PC-3 (cell line): ENCODE measurements around the gene ICAM1. TPM values are rescaled to one million over a fixed set of nuclear protein-coding genes. Genes with fewer than 3 reads are reported as not detected.

Experiments used
- ATAC-seq: fragments of 200-7000 bp; cut with Tn5 transposase; 2 replicates; pipeline ENCODE4 v1.9.1; 2020; ENCODE audit warnings: mild to moderate bottlenecking, moderate library complexity
- BruUV-seq: library from RNA; stranded (reverse); fragments of 400-500 nt; replicated peaks from 2 replicates; lab custom pipeline; 2021; lab: Mats Ljungman, UMichigan
- CTCF ChIA-PET: fragments of 300-600 bp; sonication (Branson Sonifier 250); formaldehyde crosslinking; loops from one replicate; lab custom pipeline; 2022; ENCODE audit warnings: antibody characterized with exemption; lab: Charles Lee
- POLR2A ChIA-PET: fragments of 300-600 bp; sonication (Branson Sonifier 250); formaldehyde crosslinking; loops from one replicate; lab custom pipeline; 2022; ENCODE audit warnings: antibody characterized with exemption; ENCODE audit not compliant: unreplicated experiment; lab: Charles Lee
- DNase-seq: peaks from one replicate; pipeline ENCODE4 v3.0.0-alpha.2; 2015
- H2AFZ ChIP-seq: fragments of 300-600 bp; sonication (generic); 2 replicates; pipeline ENCODE4 v1.6.0; 2016; ENCODE audit warnings: antibody characterized with exemption, low read length
- H3F3A ChIP-seq: fragments of 300-600 bp; sonication (generic); one replicate; pipeline ENCODE4 v1.6.0; 2017; ENCODE audit warnings: antibody characterized with exemption, low read length, control low read depth, mild to moderate bottlenecking; ENCODE audit not compliant: unreplicated experiment
- H3K27ac ChIP-seq: fragments of 300-600 bp; sonication (generic); 2 replicates; pipeline ENCODE4 v1.5.1; 2016; ENCODE audit warnings: mild to moderate bottlenecking, low read length
- H3K27me3 ChIP-seq: fragments of 300-600 bp; sonication (generic); 2 replicates; pipeline ENCODE4 v1.6.1; 2016; ENCODE audit warnings: low read length, mixed read lengths
- H3K36me3 ChIP-seq: fragments of 300-600 bp; sonication (generic); 2 replicates; pipeline ENCODE4 v1.6.1; 2016; ENCODE audit warnings: low read depth, mixed run types, low read length, mixed read lengths
- H3K4me1 ChIP-seq: fragments of 300-600 bp; sonication (generic); 2 replicates; pipeline ENCODE4 v1.5.1; 2016; ENCODE audit warnings: low read length; ENCODE audit not compliant: insufficient read depth
- H3K4me2 ChIP-seq: fragments of 300-600 bp; sonication (generic); 2 replicates; pipeline ENCODE4 v1.6.0; 2016; ENCODE audit warnings: low read length
- H3K4me3 ChIP-seq: fragments of 300-600 bp; sonication (generic); 2 replicates; pipeline ENCODE4 v1.5.1; 2016; ENCODE audit warnings: mild to moderate bottlenecking, low read length, mixed read lengths
- H3K79me2 ChIP-seq: fragments of 300-600 bp; sonication (generic); 2 replicates; pipeline ENCODE4 v1.6.1; 2017; ENCODE audit warnings: low read length, mixed read lengths
- H3K9ac ChIP-seq: fragments of 300-600 bp; sonication (generic); 2 replicates; pipeline ENCODE4 v1.6.0; 2016; ENCODE audit warnings: mild to moderate bottlenecking, low read length
- H3K9me2 ChIP-seq: fragments of 300-600 bp; sonication (generic); replicated peaks from 2 replicates; pipeline ENCODE4 v1.6.1; 2016; ENCODE audit warnings: mixed run types, low read length, mixed read lengths
- H3K9me3 ChIP-seq: fragments of 300-600 bp; sonication (generic); 2 replicates; pipeline ENCODE4 v1.6.1; 2016; ENCODE audit warnings: low read length, mixed read lengths
- H4K20me1 ChIP-seq: fragments of 300-600 bp; sonication (generic); 2 replicates; pipeline ENCODE4 v1.6.1; 2016; ENCODE audit warnings: low read length, mixed read lengths
- EZH2 ChIP-seq: fragments of 300-600 bp; sonication (generic); IDR thresholded peaks from one replicate; pipeline ENCODE4 v1.6.1; 2017; ENCODE audit warnings: antibody characterized with exemption, mild to moderate bottlenecking, low read length; ENCODE audit not compliant: unreplicated experiment
- EZH2phosphoT487 ChIP-seq: fragments of 300-600 bp; sonication (generic); IDR thresholded peaks from 2 replicates; pipeline ENCODE4 v1.6.1; 2018; ENCODE audit warnings: mild to moderate bottlenecking, antibody characterized with exemption, low read length, borderline replicate concordance
- intact Hi-C: fragments of 100-400 bp; cut with micrococcal nuclease; formaldehyde crosslinking; loops from 2 replicates; pipeline ENCODE4 v1.9.0; 2023
- total RNA-seq: library from RNA; depleted of rRNA; stranded (reverse); fragments of >200 nt; gene quantifications from 2 replicates; pipeline ENCODE4 v1.2.3, GENCODE V29; 2014
- TF ChIP-seq, protein P1 (sequence below): fragments of 300-600 bp; sonication (generic); conservative IDR thresholded peaks from 2 replicates; pipeline ENCODE4 v1.5.1; 2017; ENCODE audit warnings: antibody characterized with exemption, low read depth, mild to moderate bottlenecking, low read length

ICAM1 gene
- total RNA-seq, 1 experiment from 2014 or later: 15.3 TPM

DNA sequence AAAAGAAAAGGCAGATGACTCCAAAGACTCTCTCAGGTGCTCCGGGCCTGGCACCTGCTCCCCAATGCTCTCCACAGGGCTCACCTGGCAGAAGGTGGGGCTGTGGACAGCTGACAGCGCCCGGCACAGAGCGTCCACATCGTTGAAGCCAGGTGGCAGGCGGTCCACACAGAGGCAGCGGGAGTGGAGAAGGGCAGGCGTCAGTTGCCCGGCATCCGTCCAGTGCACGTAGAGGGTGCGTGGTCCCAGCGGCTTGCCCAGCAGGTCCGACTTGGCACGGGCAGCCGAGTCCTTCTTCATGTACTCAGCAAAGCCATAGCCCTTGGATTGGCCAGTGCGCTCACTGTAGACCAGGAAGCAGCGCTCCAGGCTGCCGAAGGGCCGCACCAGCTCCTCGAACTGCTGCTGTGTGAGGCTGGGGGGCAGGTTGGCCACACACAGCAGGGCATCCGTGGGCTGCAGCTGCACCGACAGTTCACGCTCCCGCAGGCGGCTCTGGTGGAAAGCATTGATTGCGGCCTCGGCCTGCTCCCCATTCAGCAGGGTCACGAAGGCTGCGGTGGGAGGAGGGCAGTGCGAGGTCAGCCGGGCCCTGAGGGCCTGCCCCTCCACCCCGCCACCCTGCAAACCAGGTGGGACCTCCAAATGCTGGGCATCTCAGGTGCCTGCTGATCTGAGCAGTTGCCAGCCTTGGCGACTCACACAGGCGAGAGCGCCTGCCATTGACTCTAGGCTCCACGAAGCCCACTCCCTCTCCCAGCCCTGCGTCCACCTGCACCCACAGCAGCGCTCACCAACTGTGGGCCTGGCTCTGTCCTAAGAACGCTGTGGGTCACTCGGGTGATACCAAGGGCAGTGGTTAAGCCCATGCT lies 57.9 kb downstream of the ICAM1 start:
- no peak overlapping the region for H3K9ac ChIP-seq

DNA sequence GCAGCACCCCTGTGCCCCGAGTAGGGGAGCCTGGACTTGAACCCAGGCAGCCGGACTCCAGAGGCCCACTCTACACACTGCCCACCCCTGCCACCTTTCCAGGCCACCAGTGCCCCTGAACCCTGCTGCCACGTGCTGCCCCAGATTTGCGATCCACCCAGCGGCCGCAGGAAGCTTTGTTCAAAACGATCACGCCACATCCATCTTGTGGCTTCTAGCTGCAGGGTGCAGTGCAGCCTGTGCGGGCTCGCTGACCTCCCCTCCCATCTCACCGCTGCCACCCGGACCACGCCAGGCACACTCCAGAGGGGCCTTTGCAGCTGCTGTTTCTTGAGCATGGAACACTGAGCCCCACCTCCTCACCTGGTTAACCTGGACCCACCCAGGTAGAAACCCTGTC lies 58.6 kb downstream of the ICAM1 start:
- H3K36me3 ChIP-seq: peaks cover 45% of the 10 kb centered on the region
- no peak overlapping the region for H3K27ac ChIP-seq
- H4K20me1 ChIP-seq: peaks cover 10% of the 10 kb centered on the region
- no peaks in the 10 kb centered on the region for H3F3A ChIP-seq
- H3K4me3 ChIP-seq: no peak overlapping the region
- peaks cover 17% of the 10 kb centered on the region for H3K4me1 ChIP-seq
- H3K9me2 ChIP-seq: no peaks in the 10 kb centered on the region
- ChIA-PET POLR2A (no interaction called here), CTCF (interaction anchor here (0.5 kb wide), 1 partner anchor 315 kb away, joined by 9 read pairs; no protein-coding TSS in a partner anchor)
- no peak for TF ChIP-seq EZH2
- TF ChIP-seq, protein P1, sequence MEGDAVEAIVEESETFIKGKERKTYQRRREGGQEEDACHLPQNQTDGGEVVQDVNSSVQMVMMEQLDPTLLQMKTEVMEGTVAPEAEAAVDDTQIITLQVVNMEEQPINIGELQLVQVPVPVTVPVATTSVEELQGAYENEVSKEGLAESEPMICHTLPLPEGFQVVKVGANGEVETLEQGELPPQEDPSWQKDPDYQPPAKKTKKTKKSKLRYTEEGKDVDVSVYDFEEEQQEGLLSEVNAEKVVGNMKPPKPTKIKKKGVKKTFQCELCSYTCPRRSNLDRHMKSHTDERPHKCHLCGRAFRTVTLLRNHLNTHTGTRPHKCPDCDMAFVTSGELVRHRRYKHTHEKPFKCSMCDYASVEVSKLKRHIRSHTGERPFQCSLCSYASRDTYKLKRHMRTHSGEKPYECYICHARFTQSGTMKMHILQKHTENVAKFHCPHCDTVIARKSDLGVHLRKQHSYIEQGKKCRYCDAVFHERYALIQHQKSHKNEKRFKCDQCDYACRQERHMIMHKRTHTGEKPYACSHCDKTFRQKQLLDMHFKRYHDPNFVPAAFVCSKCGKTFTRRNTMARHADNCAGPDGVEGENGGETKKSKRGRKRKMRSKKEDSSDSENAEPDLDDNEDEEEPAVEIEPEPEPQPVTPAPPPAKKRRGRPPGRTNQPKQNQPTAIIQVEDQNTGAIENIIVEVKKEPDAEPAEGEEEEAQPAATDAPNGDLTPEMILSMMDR: no peak
- no peak for TF ChIP-seq EZH2phosphoT487
- H3K9ac ChIP-seq: no peak overlapping the region
- no peaks in the 10 kb centered on the region for H3K9me3 ChIP-seq
- DNase-seq (no peak), ATAC-seq (no peak)
- no TSS peak for BruUV-seq
- intact Hi-C loops: no loop called here
- H2AFZ ChIP-seq: no peak overlapping the region
- no peak overlapping the region for H3K4me2 ChIP-seq
- no peaks in the 10 kb centered on the region for H3K27me3 ChIP-seq
- H3K79me2 ChIP-seq: peaks cover 53% of the 10 kb centered on the region

More for the DNA sequence above, 57.9 kb downstream of the ICAM1 start:
- Histone ChIP-seq H3K27ac (no peak overlapping the region), H3F3A (no peaks in the 10 kb centered on the region), H3K4me1 (peaks cover 11% of the 10 kb centered on the region), H4K20me1 (peaks cover 10% of the 10 kb centered on the region), H3K9me3 (no peaks in the 10 kb centered on the region), H3K79me2 (peaks cover 47% of the 10 kb centered on the region), H3K36me3 (peaks cover 52% of the 10 kb centered on the region), H2AFZ (no peak overlapping the region), H3K9me2 (no peaks in the 10 kb centered on the region), H3K4me3 (no peak overlapping the region), H3K27me3 (no peaks in the 10 kb centered on the region), H3K4me2 (no peak overlapping the region)
- POLR2A ChIA-PET: interaction anchor here (0.7 kb wide), 1 partner anchor 11 kb away, joined by 8 read pairs; no protein-coding TSS in a partner anchor
- BruUV-seq: no TSS peak
- DNase-seq (no peak), ATAC-seq (no peak)
- TF ChIP-seq, protein P1: no peak
- no peak for TF ChIP-seq EZH2
- no peak for TF ChIP-seq EZH2phosphoT487
- intact Hi-C loops: no loop called here
- CTCF ChIA-PET: no interaction called here
